ENCODE measurements around the gene INPP4B.

DNA sequence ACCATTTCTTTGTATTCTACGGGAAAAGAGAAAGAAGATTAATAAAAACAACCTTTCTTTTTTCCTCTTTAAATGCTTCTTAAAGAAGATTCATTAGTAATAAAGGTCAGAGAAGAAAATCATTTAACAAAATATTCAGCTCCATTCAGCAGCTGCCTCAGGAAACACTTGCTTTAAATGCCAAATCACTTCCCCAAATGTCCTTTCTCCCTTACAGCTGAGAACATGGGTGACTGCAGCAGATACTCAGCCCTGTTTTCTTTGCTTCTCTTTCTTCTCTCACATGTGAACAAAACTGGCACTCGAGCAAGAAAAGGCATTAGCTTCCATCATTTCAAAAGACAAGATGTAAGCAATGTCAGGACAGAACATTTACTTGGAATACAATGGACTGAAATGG, 120.2 kb downstream of the INPP4B start:
- TF ChIP-seq EP300 (IDR thresholded peaks at IDR 0.05), result no peak
- TF ChIP-seq, protein P1, sequence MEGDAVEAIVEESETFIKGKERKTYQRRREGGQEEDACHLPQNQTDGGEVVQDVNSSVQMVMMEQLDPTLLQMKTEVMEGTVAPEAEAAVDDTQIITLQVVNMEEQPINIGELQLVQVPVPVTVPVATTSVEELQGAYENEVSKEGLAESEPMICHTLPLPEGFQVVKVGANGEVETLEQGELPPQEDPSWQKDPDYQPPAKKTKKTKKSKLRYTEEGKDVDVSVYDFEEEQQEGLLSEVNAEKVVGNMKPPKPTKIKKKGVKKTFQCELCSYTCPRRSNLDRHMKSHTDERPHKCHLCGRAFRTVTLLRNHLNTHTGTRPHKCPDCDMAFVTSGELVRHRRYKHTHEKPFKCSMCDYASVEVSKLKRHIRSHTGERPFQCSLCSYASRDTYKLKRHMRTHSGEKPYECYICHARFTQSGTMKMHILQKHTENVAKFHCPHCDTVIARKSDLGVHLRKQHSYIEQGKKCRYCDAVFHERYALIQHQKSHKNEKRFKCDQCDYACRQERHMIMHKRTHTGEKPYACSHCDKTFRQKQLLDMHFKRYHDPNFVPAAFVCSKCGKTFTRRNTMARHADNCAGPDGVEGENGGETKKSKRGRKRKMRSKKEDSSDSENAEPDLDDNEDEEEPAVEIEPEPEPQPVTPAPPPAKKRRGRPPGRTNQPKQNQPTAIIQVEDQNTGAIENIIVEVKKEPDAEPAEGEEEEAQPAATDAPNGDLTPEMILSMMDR (IDR thresholded peaks at IDR 0.05), result no peak
